ENCODE measurements around the gene SLC35B1.

SLC35B1 gene

GRCh38 chr17:49670002-49670401 is 37.8 kb downstream of the SLC35B1 start:
- DNase-seq = no peak

GRCh38 chr17:49667854-49668253 is 39.9 kb downstream of the SLC35B1 start:
- DNase-seq = no peak

- DNase-seq = no peak
Measured at GRCh38 chr17:49664706-49665211, 43.0 kb downstream of the SLC35B1 start.

DNA sequence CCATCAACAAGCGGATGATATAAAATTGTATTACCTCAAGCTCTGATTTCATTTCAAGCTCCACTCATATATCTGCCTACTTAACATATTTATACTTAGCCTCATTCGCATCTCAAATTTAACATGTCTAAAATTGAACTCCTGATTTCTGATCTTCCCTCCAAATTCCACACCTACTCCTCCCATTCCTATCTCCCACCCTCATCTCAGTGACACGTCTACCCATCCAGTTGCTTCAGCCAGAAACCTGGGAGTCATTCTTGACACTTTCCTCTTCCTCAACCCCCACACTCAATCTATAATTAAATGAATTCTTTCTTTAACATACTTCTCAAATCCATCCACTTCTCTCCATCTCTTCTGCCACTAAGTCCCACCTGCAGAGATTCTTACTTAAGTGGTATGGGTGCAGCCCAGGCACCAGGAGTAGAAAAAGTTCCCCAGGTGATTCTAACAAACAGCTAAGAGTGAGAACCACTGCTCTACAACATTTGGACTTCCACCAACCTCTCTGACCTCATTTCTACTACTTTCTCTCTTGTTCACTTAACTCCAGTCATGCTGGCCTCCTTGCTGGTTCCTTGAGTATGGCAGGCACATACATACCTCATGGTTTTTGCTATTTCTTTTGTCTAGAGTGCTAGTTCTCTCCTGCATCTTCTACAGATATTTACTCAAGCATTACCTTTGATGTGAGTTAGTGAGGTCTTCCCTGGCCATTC is 47.9 kb downstream of the SLC35B1 start:
- DNase-seq = no peak

DNA sequence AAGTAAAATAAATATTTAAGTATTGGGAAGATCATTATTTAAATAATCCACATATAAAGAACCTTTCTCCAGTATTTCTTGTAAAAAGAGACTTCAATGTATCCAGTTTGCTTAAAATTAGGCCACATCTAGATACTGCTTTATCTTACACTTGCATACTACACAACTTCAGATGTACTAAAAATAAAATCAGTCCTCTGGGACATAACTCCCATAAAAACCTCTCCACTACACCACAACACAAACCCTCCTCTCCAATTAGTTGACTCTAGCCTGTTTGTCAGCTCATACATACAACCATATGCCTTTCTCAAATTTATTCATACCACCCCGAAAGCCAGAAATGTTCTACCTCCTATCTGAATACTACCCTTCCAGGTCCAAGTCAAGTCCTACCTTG is 51.5 kb downstream of the SLC35B1 start:
- DNase-seq = no peak

Measured in left hindlimb (tissue), 1 donor.